NCI-H446 treated with DMSO at 0.1 percent for 48 hours (cell line): ENCODE measurements around the gene ASIC4.

Experiments used
- DNase-seq: peaks from one replicate; lab custom pipeline; 2025; lab: John Stamatoyannopoulos, UW

ASIC4 gene, protein sequence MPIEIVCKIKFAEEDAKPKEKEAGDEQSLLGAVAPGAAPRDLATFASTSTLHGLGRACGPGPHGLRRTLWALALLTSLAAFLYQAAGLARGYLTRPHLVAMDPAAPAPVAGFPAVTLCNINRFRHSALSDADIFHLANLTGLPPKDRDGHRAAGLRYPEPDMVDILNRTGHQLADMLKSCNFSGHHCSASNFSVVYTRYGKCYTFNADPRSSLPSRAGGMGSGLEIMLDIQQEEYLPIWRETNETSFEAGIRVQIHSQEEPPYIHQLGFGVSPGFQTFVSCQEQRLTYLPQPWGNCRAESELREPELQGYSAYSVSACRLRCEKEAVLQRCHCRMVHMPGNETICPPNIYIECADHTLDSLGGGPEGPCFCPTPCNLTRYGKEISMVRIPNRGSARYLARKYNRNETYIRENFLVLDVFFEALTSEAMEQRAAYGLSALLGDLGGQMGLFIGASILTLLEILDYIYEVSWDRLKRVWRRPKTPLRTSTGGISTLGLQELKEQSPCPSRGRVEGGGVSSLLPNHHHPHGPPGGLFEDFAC

DNA sequence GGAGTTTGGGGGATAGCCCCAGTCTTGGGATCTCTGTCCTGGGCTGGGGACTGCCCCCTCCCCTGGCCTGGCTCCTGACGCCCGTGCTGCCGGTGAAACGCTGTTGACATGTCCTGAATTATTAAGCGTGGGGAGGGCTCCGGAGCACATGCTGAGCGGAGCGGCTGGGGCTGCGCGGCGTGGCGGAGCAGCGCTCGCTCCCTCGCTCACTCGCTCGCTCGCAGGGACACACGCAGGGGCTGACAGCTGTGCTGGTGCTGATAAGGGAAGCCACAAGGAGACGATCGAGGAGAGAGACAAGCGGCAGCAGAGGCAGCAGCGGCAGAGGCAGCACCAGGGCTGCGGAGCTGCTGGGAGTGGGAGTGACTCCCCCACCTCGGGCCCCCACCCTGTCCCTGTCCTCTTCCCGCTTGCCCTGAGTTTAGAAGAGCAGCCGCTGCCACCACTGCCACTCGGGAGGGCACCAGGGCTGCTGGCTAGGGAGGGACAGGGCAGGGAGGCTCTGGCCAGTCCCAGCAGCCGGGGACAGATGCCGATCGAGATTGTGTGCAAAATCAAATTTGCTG lies at the start of gene ASIC4:
Gene ASIC4 (plus strand): TSS at position 287 of the 566 bp plus-strand sequence. CDS start 243 bp downstream, at position 530.
- DNase-seq = no peak

DNA sequence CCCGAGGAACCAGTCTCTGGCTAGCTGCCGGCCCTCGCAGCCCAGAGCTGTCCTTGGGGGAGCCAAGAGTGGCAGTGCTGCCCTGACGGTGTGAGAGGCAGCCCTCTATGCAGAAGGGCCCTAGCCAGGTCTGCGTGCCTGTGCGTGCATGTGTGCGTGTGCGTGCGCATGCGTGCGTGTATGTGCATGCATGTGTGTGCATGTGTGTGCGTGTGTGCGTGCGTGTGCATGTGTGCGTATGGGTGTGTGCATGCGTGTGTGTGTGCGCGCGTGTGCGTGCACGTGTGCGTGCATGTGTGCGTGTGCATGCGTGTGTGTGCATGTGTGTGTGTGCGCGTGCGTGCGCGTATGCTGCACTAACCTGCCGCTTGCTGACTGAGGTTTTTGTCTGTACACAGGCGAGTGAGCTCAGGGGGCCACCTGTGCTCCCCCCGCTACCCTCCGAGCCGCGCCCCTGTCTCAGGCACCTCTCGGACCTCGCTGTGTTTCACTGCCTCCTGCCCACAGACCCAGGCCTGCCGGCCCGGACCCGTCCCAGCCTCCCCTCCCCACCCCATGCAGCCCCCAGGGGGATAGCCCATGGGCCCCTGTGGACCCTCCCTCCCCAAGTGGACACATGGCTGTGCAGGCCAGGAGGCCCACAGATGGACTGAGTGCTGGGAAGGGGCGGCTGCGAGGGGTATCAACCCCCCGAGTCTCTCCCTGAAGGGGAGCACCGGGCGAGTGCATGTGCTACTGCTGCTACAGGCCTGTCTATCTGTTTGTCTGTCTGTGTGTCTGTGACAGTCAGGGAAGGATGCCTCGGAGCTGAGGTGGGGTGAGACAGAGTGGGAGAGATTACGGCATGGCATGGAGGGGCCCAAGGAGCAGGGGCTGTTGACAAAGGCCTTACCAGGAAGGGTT lies 48.4 kb upstream of the ASIC4 start:
- no peak for DNase-seq

DNA sequence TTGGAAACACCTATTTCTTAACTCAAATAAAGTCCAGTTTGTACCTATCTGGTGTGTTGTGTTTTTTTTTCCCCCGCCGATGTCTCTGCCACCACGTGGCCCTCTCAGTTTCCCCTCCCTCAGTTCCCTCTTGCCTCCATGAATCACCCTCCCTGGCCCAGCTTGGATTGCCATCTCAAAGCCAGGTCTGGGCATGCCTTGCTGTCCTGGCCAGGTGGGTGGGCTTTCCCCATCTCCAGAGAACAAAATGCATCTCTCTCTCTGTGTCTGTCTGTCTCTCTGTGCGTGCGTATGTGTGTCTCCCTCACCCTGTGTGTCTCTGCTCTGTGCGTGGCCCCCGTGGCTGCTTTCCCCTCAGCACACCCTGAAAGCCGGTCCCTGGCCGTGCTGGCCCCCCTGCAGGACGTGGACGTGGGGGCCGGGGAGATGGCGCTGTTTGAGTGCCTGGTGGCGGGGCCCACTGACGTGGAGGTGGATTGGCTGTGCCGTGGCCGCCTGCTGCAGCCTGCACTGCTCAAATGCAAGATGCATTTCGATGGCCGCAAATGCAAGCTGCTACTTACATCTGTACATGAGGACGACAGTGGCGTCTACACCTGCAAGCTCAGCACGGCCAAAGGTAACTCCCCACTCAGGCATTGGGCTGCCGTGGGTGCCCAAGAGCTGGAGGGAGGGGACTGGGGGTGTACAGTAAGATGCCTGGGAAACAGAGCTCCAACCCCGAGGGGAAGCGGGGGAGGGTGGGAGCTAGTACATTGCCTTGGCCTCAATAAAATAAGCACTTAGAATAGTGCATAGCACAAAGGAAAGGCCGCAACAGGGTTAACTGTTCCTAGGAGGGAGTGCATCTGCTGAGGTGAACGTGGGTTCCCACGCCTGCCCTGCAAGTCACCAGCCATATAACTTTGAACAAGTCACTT lies 47.2 kb upstream of the ASIC4 start:
- DNase-seq = no peak

DNA sequence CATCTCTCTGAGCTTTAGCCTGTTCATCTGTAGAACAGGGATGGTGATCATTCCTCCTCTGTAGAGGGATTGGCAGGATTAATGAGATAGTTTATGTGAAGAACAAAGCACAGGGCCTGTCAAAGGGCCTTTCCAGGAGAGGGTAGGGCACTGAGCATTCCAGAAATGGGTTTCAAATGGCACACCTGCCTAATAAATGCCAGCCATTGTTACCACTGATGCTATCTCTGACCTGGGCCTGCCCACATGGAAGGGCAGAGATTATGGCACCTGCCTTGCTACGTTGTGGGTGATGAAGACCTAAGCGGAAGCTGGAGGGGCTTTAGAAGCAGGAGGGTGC lies 46.6 kb upstream of the ASIC4 start:
- DNase-seq = no peak

DNA sequence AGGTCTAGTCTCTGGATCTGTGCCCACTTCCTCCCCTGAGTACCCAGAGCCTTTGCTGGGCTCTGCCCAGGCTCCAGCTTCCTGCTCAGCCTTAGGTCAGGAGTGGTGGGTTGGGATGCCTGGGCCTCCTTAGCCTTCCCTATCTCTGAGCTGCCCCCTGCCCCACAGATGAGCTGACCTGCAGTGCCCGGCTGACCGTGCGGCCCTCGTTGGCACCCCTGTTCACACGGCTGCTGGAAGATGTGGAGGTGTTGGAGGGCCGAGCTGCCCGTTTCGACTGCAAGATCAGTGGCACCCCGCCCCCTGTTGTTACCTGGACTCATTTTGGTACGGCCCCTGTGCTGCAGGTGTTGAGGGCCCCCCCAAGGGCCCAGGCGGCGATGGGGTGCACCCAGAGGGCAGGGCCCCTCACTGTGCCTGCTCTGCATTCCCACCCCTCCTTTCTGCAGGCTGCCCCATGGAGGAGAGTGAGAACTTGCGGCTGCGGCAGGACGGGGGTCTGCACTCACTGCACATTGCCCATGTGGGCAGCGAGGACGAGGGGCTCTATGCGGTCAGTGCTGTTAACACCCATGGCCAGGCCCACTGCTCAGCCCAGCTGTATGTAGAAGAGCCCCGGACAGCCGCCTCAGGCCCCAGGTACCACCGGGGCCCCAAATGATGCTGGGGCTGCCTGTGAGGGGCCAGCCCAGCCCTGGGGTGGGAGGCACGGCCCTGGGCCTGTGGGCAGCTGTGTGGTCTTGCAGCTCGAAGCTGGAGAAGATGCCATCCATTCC lies 45.7 kb upstream of the ASIC4 start:
- DNase-seq = no peak

DNA sequence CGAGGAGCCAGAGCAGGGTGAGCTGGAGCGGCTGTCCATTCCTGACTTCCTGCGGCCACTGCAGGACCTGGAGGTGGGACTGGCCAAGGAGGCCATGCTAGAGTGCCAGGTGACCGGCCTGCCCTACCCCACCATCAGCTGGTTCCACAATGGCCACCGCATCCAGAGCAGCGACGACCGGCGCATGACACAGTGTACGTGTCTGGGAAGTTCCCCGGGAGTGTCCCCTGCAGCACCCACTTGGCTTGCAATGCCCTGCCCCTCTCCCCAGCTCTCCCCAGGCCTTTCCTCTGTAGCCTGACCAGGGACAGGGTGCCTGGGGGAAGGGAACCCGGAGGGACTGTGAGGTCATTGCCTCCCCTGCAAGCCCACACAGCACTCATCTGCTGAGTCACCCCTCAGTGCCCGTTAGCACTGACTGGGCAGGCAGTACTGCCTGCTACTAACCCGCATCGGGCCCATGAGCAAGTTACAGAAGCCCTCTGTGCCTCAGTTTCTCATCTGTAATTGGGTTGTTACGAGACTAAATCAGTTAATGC lies 45.0 kb upstream of the ASIC4 start:
- DNase-seq = no peak

DNA sequence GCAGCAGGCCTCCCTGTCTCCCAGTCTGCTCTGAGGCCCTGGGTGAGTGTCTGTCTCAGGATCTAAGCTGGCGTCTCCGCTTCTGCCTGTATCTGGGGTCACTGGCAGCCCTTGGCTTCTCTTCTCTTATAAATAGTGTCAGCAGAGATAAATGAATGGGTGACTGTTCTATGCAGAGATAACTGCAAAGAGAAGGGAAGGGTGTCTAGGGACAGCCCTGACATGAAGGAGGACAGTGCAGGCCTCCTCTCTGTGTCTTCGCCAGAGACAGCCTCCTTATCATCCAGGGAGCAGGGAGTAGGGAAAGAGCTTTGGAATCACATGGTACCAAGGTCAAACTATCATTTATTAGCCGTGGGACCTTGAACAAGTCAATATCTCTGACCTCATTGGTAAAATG lies 43.9 kb upstream of the ASIC4 start:
- no peak for DNase-seq

DNA sequence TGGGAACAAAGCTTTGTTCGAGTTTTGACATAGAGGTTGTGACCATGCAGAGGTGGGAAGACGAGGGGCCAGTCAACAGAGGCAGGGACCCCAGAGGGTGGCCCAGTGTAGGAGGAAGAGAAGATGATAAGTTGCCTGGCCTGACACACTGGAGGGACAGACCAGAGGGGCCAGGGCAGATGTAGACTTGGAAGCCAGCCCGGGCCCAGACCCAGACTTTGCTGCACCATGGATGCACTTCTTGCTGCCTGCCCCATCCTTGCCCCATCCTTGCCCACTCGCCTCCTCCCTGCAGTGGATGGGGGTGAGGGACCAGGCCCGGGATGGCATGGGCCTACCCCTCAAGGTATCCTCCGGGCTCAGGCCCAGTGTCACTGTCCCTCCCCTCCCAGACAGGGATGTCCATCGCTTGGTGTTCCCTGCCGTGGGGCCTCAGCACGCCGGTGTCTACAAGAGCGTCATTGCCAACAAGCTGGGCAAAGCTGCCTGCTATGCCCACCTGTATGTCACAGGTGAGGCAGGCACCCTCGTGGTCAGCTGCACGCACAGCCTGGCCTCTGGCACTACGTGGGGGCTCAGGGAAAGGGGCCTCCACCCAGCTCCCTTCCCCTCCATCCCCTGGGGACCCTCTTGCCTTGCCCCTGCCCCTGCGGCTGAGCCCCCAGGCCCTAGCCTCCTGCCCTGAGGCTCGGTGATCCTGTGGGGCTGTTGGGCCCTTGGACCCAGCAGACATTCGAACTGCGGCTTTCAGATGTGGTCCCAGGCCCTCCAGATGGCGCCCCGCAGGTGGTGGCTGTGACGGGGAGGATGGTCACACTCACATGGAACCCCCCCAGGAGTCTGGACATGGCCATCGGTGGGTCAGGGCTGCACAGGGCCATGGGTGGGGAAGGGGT lies 42.6 kb upstream of the ASIC4 start:
- DNase-seq = no peak

DNA sequence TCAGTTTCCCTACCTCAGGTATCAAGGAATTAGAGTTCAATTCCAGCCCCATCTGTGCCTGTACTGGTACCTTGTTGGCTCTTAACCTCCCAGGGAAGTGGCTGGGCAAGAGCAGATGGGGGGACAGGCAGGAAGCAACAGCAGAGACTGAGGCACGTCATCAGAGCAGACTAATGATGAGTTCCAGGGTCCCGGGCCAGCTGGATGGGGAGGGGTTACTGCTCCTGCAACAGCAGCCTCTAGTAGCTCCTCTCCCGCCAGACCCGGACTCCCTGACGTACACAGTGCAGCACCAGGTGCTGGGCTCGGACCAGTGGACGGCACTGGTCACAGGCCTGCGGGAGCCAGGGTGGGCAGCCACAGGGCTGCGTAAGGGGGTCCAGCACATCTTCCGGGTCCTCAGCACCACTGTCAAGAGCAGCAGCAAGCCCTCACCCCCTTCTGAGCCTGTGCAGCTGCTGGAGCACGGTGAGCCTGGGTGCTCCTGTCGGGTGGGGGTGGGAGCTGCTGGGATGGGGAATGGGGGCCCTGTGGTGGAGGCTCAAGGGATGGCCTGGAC lies 41.6 kb upstream of the ASIC4 start:
- DNase-seq = no peak

DNA sequence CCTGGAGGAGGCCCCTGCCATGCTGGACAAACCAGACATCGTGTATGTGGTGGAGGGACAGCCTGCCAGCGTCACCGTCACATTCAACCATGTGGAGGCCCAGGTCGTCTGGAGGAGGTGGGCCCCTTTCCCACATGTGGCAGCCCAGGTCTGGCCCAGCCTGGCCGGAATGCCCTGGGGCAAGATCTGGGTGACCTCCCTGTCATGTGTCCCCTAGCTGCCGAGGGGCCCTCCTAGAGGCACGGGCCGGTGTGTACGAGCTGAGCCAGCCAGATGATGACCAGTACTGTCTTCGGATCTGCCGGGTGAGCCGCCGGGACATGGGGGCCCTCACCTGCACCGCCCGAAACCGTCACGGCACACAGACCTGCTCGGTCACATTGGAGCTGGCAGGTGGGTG lies 40.8 kb upstream of the ASIC4 start:
- DNase-seq = no peak

DNA sequence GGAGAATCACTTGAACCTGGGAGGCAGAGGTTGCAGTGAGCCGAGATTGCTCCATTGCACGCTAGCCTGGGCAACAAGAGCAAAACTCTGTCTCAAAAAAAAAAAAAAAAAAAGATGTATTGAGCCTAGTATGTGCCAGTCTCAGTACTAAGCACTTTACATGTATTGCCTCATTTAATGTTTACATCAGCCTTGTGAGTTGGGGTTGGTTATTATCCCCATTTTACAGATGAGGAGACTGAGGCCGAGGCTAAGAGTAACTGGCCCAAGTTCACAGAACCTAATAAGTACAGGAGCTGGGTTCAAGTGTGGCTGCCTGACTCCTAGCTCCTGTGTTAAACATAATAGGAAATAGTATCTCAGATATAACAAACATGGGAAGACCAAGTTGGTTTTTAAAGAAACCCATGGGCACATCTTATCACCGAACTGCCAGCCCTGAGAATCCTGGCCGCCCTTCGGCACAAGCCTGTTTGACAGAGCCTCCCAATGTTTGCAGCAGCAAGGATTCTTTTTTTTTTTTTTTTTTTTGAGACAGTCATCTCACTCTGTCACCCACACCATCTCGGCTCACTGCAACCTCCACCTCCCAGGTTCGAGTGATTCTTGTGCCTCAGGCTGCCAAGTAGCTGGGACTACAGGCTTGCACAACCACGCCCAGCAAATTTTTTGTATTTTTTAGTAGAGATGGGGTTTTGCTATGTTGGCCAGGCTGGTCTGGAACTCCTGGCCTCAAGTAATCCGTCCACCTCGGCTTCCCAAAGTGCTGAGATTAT lies 39.8 kb upstream of the ASIC4 start:
- DNase-seq = no peak

DNA sequence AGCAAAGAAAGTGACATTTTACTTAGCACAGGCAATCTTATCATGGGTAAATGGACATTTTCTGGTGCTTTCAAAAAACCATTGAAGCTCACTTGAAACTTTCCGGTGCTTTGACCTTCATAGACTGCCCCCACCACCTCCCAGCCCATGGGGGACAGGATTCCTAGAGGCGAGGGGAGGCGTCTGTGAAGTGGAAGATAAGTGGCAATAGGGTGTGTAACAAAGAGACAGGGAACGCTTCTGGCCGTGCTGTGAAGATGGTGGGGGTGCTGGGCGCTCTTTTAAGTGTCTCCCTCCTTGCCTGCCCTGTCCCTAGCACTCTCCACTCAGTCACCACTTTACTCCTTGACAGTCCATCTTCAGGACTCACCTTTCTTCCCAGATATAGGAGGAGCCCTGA lies 39.0 kb upstream of the ASIC4 start:
- no peak for DNase-seq

DNA sequence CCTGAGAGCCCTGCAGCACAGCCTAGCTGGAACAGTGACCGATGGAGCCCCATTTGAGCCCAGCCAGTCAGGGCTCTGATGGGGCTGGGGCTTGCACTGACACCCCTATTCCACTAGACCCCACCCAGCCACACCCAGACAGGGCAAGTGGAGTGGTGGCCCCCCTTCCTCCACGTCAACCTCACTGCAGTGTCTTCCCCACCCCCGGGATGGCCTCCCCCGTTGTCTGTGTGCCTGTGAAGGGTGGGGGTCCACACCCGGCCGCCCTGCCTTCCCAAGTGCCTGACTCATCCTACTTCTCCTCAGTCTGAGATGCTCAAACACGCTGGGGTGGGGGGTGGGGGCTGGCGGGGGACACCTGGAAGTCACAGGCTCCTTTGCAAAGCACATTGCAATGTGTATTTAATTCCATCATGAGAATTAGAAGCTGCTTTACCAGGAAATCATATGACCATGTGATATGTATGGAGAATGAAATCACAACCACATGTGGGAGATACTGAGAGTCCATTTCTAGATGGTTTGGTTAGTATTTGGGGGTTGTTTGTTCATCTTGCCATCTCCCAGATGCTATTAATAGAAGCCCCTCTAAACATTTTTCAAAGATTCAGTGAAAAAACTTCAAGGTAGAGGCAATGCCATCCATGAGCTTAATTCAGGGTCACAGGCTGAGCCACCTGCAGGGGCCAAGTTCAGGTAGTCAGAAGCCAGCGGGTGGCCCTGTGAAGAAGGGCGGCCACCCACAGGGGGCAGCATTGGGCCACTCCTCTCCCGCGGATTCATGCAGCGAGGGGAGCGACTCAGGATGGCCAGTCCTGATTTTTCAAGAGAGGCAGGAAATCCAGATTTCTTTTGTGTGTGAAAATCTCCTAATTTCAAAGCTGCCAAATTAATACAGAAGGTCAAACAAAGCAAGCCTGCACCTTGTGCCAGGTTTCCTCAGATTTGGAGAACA lies 38.3 kb upstream of the ASIC4 start:
- no peak for DNase-seq

DNA sequence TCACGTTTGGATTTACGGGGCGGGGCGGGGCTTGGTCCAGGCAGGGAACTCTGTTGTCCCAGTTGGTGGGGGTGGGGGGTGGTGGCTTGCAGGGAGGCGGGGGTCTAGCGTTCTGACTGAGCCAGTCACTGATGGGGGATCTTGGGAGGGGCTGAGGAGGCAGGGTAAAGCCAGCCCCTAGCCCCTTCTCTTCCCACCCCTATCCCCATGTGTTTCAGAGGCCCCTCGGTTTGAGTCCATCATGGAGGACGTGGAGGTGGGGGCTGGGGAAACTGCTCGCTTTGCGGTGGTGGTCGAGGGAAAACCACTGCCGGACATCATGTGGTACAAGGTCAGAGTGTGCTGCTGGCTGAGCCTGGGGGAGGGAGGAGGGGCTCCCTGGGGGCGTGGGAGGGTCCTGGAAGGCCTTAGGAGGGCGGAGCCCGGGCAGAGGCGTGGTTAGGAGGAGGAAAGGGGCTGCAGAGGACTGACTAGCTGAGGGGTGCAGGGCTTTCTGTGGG lies 37.6 kb upstream of the ASIC4 start:
- no peak for DNase-seq

DNA sequence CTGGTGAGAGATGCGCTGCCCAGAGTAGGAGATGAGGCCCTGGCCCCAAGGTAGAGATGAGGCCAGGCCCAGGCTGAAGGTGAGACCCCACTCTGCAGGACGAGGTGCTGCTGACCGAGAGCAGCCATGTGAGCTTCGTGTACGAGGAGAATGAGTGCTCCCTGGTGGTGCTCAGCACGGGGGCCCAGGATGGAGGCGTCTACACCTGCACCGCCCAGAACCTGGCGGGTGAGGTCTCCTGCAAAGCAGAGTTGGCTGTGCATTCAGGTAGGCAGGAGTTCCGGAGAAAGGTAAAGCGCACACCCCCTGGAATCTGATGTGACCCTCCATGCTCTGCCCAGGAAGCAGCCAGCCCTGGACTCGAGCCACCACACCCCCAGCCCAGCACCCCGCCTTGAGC lies 37.1 kb upstream of the ASIC4 start:
- DNase-seq = no peak

DNA sequence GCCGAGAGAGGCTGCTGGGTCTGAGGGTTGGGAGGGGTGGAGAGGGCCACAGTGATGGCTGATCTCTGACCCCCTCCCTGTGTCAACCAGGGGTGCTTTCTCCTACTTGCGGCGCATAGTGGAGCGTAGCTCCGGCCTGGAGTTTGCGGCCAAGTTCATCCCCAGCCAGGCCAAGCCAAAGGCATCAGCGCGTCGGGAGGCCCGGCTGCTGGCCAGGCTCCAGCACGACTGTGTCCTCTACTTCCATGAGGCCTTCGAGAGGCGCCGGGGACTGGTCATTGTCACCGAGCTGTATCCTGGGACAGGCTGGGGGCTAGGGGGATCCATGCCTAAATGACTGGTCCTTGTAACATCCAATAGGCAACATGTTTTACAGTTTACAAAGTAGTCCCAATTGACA lies 36.5 kb upstream of the ASIC4 start:
- no peak for DNase-seq

DNA sequence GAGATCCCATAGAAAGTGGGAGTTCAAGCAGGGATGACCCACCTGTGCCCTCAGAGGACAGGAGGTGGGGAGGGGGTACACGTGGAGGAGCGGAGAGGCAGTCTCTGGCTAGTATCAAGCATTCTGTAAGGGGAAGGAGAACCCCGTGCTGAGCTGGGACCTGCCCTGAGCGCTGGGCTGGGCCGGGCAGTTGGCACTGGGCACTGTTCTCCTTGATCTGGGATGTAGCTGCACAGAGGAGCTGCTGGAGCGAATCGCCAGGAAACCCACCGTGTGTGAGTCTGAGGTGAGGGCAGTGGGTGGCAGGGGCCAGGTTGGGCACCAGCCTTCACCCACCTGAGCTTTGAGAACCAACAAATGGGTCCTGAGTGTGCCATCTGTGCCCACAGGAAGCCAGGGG lies 35.4 kb upstream of the ASIC4 start:
- no peak for DNase-seq
